Left ventricle myocardium inferior (tissue), 1 donor: Measurements from ENCODE around the gene EBF4. TPM values are rescaled to one million over a fixed set of nuclear protein-coding genes. Genes with fewer than 3 reads are reported as not detected.

Experiments used
- DNase-seq: peaks from one replicate; pipeline ENCODE4 v3.0.0-alpha.2; 2020
- H3K27ac ChIP-seq: fragments of 200-600 bp; replicated peaks from 2 replicates; pipeline ENCODE4 v1.8.0; 2021
- H3K27me3 ChIP-seq: fragments of 200-600 bp; 2 replicates; pipeline ENCODE4 v1.8.0; 2021; ENCODE audit warnings: low read depth
- H3K36me3 ChIP-seq: fragments of 200-600 bp; 2 replicates; pipeline ENCODE4 v1.8.0; 2021
- H3K4me1 ChIP-seq: fragments of 200-600 bp; 2 replicates; pipeline ENCODE4 v1.8.0; 2021
- H3K4me3 ChIP-seq: fragments of 200-600 bp; 2 replicates; pipeline ENCODE4 v1.8.0; 2021; ENCODE audit warnings: mild to moderate bottlenecking, moderate library complexity
- H3K9me3 ChIP-seq: fragments of 200-600 bp; replicated peaks from 2 replicates; pipeline ENCODE4 v1.8.0; 2021
- intact Hi-C: fragments of 100-400 bp; cut with micrococcal nuclease; formaldehyde crosslinking; loops from one replicate; pipeline ENCODE4 v1.11.0; 2022
- total RNA-seq: library from RNA; stranded (reverse); fragmentation: NEBNext Ultra II Directional; extraction: Animal tissue kit (Norgen Biotek cat#: 25700); gene quantifications from one replicate; pipeline ENCODE4 v1.2.1, GENCODE V29; 2021
- TF ChIP-seq, protein P1 (sequence below): fragments of 200-600 bp; IDR thresholded peaks from 2 replicates; pipeline ENCODE4 v1.8.0; 2021; ENCODE audit warnings: antibody characterized with exemption, mild to moderate bottlenecking, borderline replicate concordance
- donor health status: DM: no; HTN: yes; CAD: no; lungs with severe emphysema.

The EBF4 gene
- total RNA-seq, 1 donor from 2014 or later: 4.9 TPM

- H3K4me3 ChIP-seq: peak overlapping the region; percentile 95
- peaks cover 52% of the 10 kb centered on the region for H3K36me3 ChIP-seq
- peak overlapping the region; percentile 98 for H3K27ac ChIP-seq
- H3K27me3 ChIP-seq: no peaks in the 10 kb centered on the region
- DNase-seq: no peak
- intact Hi-C loops: no loop called here
- H3K4me1 ChIP-seq: peaks cover 35% of the 10 kb centered on the region
- TF ChIP-seq, protein P1, sequence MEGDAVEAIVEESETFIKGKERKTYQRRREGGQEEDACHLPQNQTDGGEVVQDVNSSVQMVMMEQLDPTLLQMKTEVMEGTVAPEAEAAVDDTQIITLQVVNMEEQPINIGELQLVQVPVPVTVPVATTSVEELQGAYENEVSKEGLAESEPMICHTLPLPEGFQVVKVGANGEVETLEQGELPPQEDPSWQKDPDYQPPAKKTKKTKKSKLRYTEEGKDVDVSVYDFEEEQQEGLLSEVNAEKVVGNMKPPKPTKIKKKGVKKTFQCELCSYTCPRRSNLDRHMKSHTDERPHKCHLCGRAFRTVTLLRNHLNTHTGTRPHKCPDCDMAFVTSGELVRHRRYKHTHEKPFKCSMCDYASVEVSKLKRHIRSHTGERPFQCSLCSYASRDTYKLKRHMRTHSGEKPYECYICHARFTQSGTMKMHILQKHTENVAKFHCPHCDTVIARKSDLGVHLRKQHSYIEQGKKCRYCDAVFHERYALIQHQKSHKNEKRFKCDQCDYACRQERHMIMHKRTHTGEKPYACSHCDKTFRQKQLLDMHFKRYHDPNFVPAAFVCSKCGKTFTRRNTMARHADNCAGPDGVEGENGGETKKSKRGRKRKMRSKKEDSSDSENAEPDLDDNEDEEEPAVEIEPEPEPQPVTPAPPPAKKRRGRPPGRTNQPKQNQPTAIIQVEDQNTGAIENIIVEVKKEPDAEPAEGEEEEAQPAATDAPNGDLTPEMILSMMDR: no peak
- no peaks in the 10 kb centered on the region for H3K9me3 ChIP-seq
Observed at GRCh38 chr20:2653556-2654383, 38.8 kb upstream of the EBF4 start.

DNA sequence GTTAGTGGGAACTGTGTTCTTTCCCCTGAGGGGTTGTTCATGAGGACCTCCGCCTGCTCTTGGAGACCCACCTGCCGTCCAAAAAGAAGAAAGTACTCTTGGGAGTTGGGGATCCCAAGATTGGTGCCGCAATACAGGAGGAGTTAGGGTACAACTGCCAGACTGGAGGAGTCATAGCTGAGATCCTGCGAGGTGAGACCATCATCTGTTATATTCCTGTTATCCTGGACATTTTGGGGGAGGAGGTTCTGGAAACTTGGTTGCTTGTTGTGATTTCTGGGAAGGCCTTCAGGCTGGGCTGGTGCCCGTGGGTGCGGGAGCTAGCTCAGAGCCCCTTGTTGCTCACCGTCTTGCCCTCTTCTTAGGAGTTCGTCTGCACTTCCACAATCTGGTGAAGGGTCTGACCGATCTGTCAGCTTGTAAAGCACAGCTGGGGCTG is 38.2 kb upstream of the EBF4 start:
- peak overlapping the region; percentile 95 for H3K4me3 ChIP-seq
- TF ChIP-seq, protein P1: no peak
- no peaks in the 10 kb centered on the region for H3K27me3 ChIP-seq
- intact Hi-C loops: no loop called here
- DNase-seq: no peak
- peaks cover 35% of the 10 kb centered on the region for H3K4me1 ChIP-seq
- H3K9me3 ChIP-seq: no peaks in the 10 kb centered on the region
- no peak overlapping the region for H3K27ac ChIP-seq
- H3K36me3 ChIP-seq: peaks cover 59% of the 10 kb centered on the region

DNA sequence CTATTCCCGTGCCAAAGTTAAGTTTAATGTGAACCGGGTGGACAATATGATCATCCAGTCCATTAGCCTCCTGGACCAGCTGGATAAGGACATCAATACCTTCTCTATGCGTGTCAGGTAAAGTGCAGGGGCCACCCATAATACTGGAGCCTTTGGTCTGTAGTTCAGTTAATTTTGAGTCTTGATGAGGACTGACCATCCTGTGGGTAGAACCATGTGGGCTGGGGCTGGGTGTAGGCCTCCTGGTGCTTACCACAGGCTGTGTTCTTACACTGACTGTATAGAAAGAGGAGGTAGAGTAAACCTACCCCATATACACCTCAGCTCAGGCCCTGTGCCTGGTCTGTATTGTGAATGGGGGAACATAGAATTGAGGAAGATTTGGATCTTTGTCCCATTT is 37.7 kb upstream of the EBF4 start:
- H3K4me1 ChIP-seq: peaks cover 35% of the 10 kb centered on the region
- H3K9me3 ChIP-seq: no peaks in the 10 kb centered on the region
- TF ChIP-seq, protein P1: no peak
- DNase-seq: no peak
- peaks cover 62% of the 10 kb centered on the region for H3K36me3 ChIP-seq
- no peak overlapping the region for H3K4me3 ChIP-seq
- no peak overlapping the region for H3K27ac ChIP-seq
- intact Hi-C loops: no loop called here
- H3K27me3 ChIP-seq: no peaks in the 10 kb centered on the region

- H3K36me3 ChIP-seq: peaks cover 69% of the 10 kb centered on the region
- intact Hi-C loops: no loop called here
- TF ChIP-seq, protein P1: no peak
Observed at GRCh38 chr20:2655331-2656116, 37.1 kb upstream of the EBF4 start.

DNA sequence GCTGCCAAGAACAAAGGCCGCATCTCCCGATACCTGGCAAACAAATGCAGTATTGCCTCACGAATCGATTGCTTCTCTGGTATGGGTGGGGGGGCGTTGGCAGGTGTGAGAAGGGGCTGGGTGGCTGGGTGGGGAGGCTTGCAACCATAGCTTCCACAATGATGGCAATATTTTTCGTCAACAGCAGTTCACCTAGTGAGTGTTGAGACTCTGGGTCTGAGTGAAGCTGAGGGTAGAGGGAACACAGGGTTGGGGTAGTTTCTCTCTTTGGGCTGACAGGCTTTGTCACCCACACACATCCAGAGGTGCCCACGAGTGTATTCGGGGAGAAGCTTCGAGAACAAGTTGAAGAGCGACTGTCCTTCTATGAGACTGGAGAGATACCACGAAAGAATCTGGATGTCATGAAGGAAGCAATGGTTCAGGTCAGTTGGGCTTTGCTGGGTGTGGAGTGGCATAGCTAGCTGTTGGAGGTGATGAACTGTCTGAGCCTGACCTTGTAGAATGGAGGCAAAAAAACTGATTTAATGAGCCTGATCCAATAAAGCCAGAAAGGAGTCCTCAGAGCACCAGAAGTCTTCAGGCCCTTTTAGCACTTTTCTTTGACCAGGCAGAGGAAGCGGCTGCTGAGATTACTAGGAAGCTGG is 36.0 kb upstream of the EBF4 start:
- H3K4me1 ChIP-seq: peaks cover 28% of the 10 kb centered on the region
- H3K9me3 ChIP-seq: no peaks in the 10 kb centered on the region
- H3K4me3 ChIP-seq: no peak overlapping the region
- H3K27me3 ChIP-seq: no peaks in the 10 kb centered on the region
- TF ChIP-seq, protein P1: no peak
- no peak for DNase-seq
- H3K27ac ChIP-seq: no peak overlapping the region
- peaks cover 80% of the 10 kb centered on the region for H3K36me3 ChIP-seq
- intact Hi-C loops: no loop called here

More at GRCh38 chr20:2655331-2656116, 37.1 kb upstream of the EBF4 start:
- Histone ChIP-seq H3K4me3 (no peak overlapping the region), H3K27ac (no peak overlapping the region), H3K4me1 (peaks cover 35% of the 10 kb centered on the region), H3K27me3 (no peaks in the 10 kb centered on the region), H3K9me3 (no peaks in the 10 kb centered on the region)
- no peak for DNase-seq
